HG03039 (cell line): ENCODE data around the gene GRIK3.

Source experiments
- ATAC-seq: cut with Tn5 transposase; IDR thresholded peaks from one replicate; pipeline ENCODE4 v1.9.1; 2021; ENCODE audit warnings: mild to moderate bottlenecking, moderate library complexity; ENCODE audit not compliant: unreplicated experiment

Gene GRIK3

DNA sequence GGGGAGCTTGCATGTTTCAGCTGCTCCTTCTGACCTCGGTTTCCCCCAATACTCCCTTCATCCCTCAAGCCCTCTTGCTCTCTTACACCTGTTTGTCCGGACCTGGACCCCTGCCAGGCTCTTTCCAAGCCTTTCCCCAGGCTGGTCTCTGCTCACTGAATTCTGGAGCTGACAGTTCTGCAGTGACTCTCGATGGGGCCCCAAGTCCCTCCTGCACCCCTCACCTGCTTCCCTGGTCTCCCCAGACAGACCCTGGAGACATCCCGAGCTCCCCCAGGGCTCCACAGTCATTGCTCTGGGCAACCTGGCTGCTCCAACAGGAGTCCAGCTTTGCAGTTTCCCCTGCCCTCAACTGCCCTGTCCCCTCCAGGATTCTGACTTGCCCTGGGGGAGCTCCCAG is 198.6 kb downstream of the GRIK3 start:
- ATAC-seq, result no peak

- no peak for ATAC-seq
Measured at GRCh38 chr1:36835017-36835695, 199.2 kb downstream of the GRIK3 start.

DNA sequence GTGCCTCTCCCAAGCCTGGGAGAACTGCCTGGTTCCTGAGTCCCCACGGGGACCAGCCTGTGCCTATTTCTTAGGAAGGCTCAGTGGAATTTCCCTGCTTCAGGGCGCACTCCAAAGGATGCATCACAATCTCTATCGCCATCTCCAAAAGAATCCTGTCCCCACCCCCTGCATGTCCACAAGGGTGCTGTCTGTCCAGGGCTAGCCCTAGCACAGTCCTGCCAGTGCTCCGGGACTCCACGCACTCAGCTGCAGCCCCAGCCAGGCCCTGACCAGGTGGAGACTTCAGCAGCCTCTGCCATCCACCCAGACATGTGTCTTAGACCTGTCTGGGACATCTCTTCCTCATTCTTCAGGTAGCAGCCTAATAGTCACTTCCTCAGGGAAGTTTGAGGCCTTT is 199.7 kb downstream of the GRIK3 start:
- ATAC-seq, result no peak

- ATAC-seq, result no peak
Measured at GRCh38 chr1:36831186-36831810, 203.0 kb downstream of the GRIK3 start.

GRCh38 chr1:36829961-36830360 is 204.4 kb downstream of the GRIK3 start:
- no peak for ATAC-seq

DNA sequence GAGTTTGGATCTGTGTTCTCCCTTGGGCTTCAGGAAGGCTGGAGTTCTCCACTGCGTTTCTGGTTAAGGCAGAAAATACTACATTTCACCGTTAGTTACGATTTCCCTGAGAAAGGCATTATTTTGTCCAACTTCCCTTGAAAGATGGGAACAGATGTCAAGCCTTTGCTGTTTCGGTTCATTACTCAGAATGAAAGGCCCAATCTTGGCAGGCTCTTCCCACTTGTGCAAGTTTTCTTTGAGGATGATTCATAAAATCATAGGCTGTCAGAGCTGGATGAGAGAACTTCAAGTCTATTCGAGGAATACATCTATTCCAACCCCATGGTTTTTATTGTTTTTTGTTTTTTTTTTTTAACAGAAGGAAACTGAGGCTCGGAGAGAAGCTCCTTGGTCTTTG is 205.2 kb downstream of the GRIK3 start:
- no peak for ATAC-seq

GRCh38 chr1:36825226-36825625 is 209.1 kb downstream of the GRIK3 start:
- ATAC-seq, result no peak

GRCh38 chr1:36824390-36824861 is 209.9 kb downstream of the GRIK3 start:
- ATAC-seq, result no peak

- no peak for ATAC-seq
Measured at GRCh38 chr1:36822648-36823047, 211.7 kb downstream of the GRIK3 start.

GRCh38 chr1:36821386-36821785 is 212.9 kb downstream of the GRIK3 start:
- ATAC-seq, result no peak

- ATAC-seq, result no peak
Measured at GRCh38 chr1:36818771-36819170, 215.5 kb downstream of the GRIK3 start.

DNA sequence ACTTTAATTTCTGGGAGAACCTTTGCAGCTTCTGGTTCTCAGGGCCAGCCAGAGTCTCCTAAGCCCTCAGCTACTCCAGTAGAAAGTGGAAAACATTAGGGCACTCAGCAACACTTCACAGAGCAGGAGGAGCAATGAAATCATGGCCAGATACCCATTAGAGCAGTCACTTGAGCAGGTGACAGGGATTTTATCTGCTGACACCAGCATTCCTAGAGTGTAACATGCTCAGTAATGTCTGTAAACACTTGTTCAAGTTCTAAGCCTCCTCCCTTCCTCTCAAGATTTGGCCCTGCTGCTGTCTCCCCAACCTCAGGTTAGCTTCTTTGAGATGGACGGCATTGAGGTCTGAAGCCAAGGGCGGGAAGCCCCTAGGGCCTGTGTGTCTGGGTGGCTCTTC is 218.0 kb downstream of the GRIK3 start:
- no peak for ATAC-seq

- ATAC-seq, result no peak
Measured at GRCh38 chr1:36814774-36815173, 219.5 kb downstream of the GRIK3 start.

GRCh38 chr1:36814083-36814482 is 220.2 kb downstream of the GRIK3 start:
- no peak for ATAC-seq

DNA sequence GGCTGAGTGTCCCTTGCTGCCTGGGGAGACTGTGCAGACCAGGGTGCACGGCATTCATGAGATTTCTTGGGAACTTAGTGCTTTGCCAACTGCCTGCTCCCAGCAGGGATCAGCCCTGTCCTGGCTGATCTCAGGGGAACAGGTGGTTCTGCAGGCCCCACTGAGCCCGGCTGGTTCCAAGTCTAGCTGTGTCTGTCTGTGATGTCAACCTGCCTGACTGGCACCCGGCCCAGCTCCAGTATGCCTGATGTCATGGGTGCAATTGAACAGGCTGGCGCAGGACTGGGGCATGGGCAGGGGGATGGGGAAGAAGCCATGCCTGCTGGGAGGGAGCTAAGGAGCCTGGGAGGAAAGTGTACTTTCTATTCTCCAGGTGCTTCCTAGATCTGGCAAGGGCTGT is 227.1 kb downstream of the GRIK3 start:
- ATAC-seq, result no peak

- no peak for ATAC-seq
Measured at GRCh38 chr1:36805979-36806640, 228.2 kb downstream of the GRIK3 start.

DNA sequence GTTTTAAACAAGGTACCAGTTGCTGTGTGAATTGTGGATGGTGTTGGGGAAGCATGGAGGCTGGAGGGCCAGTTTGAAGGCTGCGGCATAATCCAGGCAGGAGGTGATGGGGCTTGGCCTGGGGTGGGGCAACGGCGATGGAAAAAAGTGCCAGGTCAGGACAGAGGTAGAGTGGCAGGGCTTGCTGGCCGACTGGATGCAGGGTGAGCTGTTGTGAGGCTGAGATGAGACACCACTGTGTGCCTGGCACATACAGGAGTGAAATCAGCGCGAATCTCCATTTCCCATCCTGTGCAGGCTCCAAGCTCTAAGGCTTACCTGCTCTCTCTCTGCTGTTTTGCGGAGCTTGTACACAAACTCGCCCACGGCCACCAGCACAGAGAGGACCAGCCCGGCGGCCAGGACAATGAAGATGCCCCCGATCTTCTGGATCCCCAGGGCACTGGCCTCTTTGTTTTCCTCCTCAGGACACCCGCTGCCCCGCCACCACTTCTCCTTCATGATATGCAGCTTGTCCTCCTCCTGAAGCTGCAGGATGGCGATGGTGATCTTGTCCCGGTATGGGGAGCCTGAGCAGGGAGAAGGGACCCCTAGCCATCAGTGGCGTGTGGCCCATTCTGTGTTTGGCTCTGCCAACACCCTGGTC is 229.5 kb downstream of the GRIK3 start:
- ATAC-seq, result no peak

DNA sequence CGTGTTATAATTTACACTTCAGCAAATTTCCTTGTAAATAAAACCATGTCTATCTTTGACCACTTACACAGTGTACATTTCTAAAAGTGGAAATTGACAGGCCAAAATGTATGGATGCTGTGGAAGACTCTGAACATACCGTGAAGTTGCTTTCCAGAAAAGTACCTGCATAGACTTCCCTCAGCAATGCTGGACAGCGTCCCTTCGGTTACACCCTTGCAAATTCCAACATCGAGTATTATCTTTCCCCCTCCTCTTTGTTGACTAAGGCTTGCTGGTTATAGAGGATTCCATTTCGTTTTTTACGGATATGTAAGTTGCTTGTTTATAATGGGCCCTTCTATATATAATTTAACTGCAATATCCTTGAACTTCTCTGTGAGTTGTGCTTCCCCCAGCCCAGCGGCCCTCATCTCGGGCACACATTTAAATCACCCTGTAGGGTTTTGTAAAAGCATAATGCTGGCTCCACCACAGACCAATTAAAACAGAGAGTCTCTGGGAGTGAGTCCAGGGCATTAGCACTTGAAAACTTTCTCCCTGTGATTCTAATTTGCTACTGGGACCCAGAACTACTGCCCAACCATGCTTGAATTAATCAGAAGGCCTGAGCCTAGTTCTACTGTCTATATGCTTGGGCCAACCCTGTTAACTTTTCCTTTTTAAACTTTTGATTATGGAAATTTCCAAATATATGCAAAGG is 230.3 kb downstream of the GRIK3 start:
- no peak for ATAC-seq

- no peak for ATAC-seq
Measured at GRCh38 chr1:36802018-36802417, 232.3 kb downstream of the GRIK3 start.

DNA sequence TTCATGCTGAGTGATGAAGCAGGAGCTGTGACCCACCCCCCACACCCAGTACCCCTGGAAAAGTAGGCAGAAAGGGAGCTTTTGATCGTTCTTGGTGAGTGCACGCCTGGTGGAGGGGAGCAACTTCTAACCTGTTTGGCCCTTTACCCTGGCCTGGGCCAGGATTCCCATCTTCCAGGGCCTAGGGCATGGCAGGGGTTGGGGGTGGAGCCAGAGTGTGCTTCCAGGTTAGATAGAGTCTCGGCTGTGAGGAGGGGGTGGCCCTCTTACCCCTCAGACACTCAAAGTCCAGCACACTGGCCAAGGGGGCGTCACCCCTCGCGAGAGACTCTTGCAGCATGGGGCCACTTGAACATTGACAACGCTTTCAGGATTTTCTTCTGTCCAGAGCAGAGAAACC is 236.6 kb downstream of the GRIK3 start:
- no peak for ATAC-seq

- ATAC-seq, result no peak
Measured at GRCh38 chr1:36796733-36797132, 237.6 kb downstream of the GRIK3 start.
